ENCODE measurements around the gene WDR82.
"Not testable (repeated sequence)": the region's sequence is repeated elsewhere in the genome, so short reads cannot be mapped to it uniquely, and the experiment has no call there.

The WDR82 gene

DNA sequence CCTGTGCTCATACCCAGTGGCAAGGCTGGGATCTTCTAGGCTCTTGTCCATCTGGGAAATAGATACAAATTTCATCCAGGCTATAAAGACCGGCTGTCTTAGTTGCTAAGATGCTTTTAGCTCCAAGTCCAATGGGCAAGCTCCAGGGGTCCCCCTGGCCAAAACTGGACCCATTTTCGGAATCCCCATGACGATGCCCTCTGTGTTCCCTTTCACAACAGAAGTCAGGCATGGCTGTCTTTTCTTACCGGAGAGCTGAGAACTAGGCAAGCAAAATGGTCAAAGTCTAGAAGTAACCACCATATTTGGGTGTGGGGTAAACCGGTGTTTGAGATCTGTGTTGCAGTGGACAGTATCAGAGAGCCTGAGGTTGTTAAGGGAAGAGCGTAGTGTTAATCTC lies 10.2 kb upstream of the WDR82 start:
- DNase-seq, result no peak

- DNase-seq, result no peak
Measured at GRCh38 chr3:52286777-52287110, 8.3 kb upstream of the WDR82 start.

DNA sequence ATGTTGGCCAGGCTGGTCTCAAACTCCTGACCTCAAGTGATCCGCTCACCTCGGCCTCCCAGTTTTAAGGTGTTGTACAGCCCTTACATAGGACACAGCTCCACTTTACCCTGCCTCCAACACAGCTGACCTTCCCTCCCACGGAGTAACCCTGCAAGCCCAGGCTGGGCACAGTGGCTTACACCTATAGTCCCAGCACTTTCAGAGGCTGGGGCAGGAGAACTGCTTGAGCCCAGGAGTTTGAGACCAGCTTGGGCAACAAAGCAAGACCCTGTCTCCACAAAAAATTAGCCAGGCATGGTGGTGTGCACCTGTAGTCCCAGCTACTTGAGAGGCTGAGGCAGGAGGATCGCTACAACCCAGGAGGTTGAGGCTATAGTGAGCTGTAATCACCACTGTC lies 5.6 kb upstream of the WDR82 start:
- DNase-seq, result not testable (repeated sequence)

GRCh38 chr3:52283306-52283705 lies 4.9 kb upstream of the WDR82 start:
- DNase-seq, result no peak

DNA sequence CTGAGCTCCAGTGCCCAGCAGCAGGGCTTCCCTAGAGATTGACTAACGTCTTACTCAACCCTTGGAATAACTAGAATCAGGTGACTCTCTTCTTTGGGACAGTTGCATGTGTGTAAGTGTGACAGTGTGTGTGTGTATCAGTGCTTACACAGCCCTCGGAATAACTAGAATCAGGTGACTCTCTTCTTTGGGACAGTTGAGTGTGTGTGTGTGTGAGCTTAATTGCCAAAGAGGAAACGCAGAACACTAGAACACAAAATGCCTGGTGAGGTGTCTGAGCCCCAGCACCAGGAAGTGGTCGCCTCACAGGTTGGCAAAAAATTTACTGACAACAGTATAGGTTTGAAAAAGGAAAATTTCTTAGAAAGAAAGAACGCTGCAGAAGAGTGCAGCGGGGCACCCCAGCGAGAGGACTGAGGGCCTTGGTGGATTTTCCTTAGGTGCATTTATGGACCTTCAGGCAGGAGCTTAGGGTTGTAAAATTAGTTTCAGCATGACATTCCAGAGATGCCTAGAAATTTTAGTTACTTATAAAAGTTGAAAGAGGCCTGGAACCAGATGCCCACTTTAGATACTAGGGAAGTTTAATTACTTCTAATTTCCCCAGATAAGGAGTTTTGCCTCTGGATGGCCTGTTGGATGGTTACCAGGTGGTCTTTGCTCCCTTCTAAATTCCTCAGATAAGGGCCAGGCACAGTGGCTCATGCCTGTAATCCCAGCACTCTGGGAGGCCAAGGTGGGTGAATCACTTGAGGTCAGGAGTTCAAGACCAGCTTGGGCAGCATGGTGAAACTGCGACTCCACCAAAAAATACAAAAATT lies 3.7 kb upstream of the WDR82 start:
- no peak for DNase-seq

DNA sequence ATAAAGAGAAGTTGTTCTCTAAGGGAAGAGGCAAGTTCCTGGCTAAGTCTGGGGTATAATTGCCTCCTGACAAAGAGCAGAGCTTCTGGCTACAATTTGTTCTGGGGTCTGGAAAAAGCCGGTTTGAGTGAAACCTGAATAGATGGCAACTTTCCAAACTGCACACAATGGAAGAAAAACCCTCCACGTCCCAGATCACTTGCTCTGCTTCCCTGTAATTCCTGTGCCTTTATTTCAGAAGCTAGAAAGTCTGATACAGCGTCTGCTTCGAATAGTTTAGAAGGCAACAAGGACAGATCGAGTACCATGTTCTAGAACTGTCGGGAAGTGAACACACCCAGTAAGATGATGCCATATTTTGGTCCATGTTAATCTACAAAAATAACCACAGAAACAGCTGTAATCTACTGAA lies 1.6 kb upstream of the WDR82 start:
- no peak for DNase-seq

GRCh38 chr3:52279596-52279995 lies 1.1 kb upstream of the WDR82 start:
- no peak for DNase-seq

GRCh38 chr3:52277972-52278509 lies 408 bp downstream of the WDR82 start:
- DNase-seq, result no peak

- peak; percentile 48 for DNase-seq
Measured at GRCh38 chr3:52277071-52277964, 1.1 kb downstream of the WDR82 start.

DNA sequence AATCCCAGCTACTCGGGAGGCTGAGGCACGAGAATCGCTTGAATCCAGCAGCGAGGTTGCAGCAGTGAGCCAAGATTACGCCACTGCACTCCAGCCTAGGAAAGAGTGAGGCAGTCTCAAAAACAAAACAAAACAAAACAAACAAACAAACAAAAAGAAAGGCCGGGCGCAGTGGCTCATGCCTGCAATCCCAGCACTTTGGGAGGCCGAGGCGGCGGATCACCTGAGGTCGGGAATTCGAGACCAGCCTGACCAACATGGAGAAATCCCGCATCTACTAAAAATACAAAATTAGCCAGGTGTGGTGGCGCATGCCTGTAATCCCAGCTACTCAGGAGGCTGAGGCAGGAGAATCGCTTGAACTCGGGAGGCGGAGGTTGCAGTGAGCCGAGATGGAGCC lies 3.7 kb downstream of the WDR82 start:
- DNase-seq, result not testable (repeated sequence)

GRCh38 chr3:52272831-52273230 lies 5.6 kb downstream of the WDR82 start:
- no peak for DNase-seq

GRCh38 chr3:52272172-52272571 lies 6.3 kb downstream of the WDR82 start:
- DNase-seq, result not testable (repeated sequence)

DNA sequence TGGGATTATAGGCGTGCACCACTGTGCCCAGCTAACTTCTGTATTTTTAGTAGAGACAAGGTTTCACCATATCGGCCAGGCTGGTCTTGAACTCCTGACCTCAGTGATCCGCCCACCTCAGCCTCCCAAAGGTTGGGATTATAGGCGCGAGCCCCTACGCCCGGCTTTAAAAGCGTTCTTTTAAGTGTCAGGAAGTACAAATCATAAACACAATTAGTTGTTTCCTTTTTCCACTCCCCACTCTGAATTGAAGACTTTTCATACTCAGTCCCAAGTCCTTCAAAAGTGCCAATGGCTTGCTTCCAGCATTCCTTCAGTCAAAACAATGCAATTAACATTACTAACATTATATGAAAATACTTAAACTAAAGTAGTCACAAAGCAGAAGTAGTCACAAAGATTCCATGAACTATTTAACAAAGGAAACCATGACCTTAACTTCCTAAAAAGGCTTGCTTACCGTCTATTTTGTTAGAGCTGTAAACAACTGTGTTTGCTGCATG lies 8.1 kb downstream of the WDR82 start:
- no peak for DNase-seq

DNA sequence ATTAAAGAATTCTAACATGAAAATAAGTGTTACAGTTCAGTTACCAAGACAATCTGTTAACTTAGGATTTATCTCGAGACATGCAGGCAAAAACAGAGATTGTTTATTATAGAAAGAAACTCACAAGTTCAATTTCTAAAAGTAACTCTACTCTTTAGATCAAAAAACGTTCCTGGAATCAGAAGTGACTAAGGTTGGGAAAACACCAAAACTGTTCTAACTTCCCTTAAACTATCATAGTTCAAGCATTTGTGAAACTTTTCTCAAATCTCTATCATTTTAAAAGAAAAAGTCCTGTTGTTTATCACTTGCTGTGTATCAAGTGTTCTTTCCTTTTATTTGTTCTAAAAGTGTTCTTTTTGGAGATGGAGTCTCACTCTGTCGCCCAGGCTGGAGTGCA lies 8.7 kb downstream of the WDR82 start:
- no peak for DNase-seq

DNA sequence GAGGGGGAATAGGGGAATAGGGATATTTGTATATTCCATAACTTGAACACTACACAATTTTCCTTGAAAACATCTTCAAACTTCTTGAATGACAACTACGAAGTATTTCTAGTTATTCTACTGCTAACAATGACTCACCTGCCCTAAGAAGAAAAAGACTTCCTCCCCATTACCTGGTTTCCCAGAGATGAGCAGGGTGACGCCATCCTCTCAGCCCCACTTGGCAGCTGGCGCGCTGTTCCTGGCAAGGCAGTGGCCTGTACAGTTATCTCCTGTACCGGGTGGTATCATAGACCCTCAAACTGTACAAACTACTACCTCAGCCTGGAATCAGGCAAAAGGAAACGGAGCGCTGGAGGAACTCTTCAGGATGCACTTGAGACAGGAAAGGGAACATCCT lies 10.4 kb downstream of the WDR82 start:
- DNase-seq, result no peak

- DNase-seq, result no peak
Measured at GRCh38 chr3:52265387-52265786, 13.1 kb downstream of the WDR82 start.

GRCh38 chr3:52262447-52262846 lies 16.0 kb downstream of the WDR82 start:
- no peak for DNase-seq

DNA sequence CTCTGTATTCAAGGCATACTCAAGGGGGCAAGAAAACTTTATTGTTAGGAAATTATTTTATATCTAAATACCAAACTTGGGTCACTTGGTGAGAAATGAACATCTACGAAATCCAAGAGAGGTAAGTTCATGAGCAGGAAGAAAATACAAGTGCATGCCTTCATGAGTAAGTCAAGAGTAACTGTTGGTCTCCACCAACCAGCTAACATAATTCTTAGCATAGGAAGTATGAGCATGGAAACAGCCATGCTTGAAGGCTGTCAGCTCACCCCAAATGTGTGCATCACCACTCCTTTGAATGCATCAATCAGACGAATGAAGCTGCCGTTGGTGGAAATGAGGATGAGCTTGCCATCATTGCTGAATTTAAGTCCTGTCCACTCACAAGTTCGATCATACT lies 19.0 kb downstream of the WDR82 start:
- DNase-seq, result no peak

GRCh38 chr3:52259035-52259434 lies 19.4 kb downstream of the WDR82 start:
- no peak for DNase-seq

DNA sequence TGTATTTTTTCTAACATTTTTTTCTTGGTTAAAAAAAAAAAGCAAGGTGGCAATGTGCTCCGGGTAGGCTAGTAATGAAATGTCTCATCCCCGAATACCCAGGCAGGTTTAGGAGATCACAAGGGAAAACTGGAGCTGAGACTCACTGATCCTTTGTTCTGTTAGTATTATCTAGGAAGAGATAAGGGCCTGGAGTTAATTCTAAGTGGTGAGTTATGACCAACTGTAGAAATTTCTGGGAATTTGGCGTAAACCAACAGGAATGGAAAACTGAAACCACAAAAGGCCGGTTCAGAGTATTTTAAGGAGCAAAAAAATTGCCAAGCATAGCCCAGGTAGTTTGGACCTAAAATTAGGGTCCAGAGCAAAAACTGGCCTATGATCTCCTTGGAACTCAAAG lies 20.5 kb downstream of the WDR82 start:
- no peak for DNase-seq

DNA sequence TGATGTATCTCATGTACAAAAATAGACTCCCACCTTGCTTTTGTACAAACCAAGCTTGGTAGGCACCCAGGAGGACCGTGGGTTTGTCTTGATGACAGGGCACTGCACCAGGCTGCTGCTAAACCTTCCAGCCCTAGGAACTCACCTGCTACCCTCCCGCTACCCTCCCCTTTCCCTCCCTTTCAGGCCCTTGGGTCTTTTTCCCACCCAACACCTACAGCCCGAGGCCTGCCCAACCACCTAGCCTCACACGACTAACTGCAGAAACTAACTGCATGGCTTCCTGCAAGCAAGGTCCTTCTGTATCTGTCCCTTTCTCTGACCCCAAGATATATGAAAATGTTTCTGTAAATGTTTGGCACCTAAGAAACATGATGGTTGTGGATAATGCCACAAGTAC lies 21.8 kb downstream of the WDR82 start:
- no peak for DNase-seq

DNA sequence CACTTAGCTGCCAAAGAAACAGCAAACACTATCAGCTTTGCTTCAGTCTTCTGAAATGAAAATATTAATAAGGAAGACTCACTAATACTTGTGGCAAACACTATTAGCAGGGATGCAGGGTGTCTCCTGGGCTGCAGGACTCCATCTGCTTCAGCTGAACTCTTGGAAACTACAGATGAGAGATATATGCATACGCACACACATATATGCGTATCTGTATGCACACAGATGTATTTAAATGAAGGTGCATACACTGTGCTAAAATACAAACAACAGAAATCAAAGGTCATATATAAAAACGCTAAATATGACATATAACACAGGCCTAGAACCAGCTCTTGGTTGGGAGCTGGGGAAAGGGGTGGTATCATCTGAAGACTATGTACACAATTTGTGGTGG lies 22.3 kb downstream of the WDR82 start:
- no peak for DNase-seq

- DNase-seq, result no peak
Measured at GRCh38 chr3:52254608-52255007, 23.8 kb downstream of the WDR82 start.
